Loucy (cell line): ENCODE measurements around the gene HIC1.
A peak's percentile ranks its signal among the peaks of the same experiment; 100 is the strongest.

Experiments
- H2AFZ ChIP-seq: fragments of 200-600 bp; sonication (generic); 2 replicates; pipeline ENCODE4 v1.6.0; 2016; ENCODE audit warnings: antibody characterized with exemption, mild to moderate bottlenecking, low read length, moderate library complexity
- H3F3A ChIP-seq: fragments of 200-600 bp; 2 replicates; pipeline ENCODE4 v1.6.0; 2016; ENCODE audit warnings: antibody characterized with exemption, low read depth, mild to moderate bottlenecking
- H3K27me3 ChIP-seq: fragments of 200-600 bp; sonication (generic); 2 replicates; pipeline ENCODE4 v1.6.1; 2014; ENCODE audit warnings: low read length, mild to moderate bottlenecking; ENCODE audit not compliant: insufficient read depth, poor library complexity, severe bottlenecking
- H3K36me3 ChIP-seq: fragments of 200-600 bp; sonication (generic); 2 replicates; pipeline ENCODE4 v1.6.1; 2016; ENCODE audit warnings: low read length; ENCODE audit not compliant: insufficient read depth
- H3K4me1 ChIP-seq: fragments of 200-600 bp; sonication (generic); 2 replicates; pipeline ENCODE4 v1.5.1; 2014; ENCODE audit warnings: low read length, mild to moderate bottlenecking; ENCODE audit not compliant: insufficient read depth, poor library complexity, severe bottlenecking
- H3K4me2 ChIP-seq: fragments of 200-600 bp; sonication (generic); 2 replicates; pipeline ENCODE4 v1.6.0; 2014; ENCODE audit warnings: antibody characterized with exemption, low read length, low read depth, mild to moderate bottlenecking; ENCODE audit not compliant: poor library complexity, severe bottlenecking
- H3K4me3 ChIP-seq: fragments of 200-600 bp; sonication (generic); 2 replicates; pipeline ENCODE4 v1.5.1; 2014; ENCODE audit warnings: low read length, mild to moderate bottlenecking, mixed read lengths; ENCODE audit not compliant: poor library complexity, severe bottlenecking
- H3K79me2 ChIP-seq: fragments of 200-600 bp; sonication (generic); 2 replicates; pipeline ENCODE4 v1.6.1; 2014; ENCODE audit warnings: low read length; ENCODE audit not compliant: insufficient read depth
- H3K9ac ChIP-seq: fragments of 200-600 bp; sonication (generic); 2 replicates; pipeline ENCODE4 v1.6.0; 2014; ENCODE audit warnings: mild to moderate bottlenecking, low read depth, low read length, moderate library complexity; ENCODE audit not compliant: poor library complexity, severe bottlenecking
- H3K9me2 ChIP-seq: fragments of 200-600 bp; sonication (generic); replicated peaks from 2 replicates; pipeline ENCODE4 v1.6.1; 2016; ENCODE audit warnings: low read depth, low read length, mixed read lengths
- H3K9me3 ChIP-seq: fragments of 200-600 bp; sonication (generic); 2 replicates; pipeline ENCODE4 v1.6.1; 2014; ENCODE audit warnings: mild to moderate bottlenecking, antibody characterized with exemption, low read length, low read depth; ENCODE audit not compliant: insufficient read depth
- H4K20me1 ChIP-seq: fragments of 200-600 bp; sonication (generic); 2 replicates; pipeline ENCODE4 v1.6.0; 2014; ENCODE audit warnings: antibody characterized with exemption, low read length, mild to moderate bottlenecking; ENCODE audit not compliant: insufficient read depth, poor library complexity, severe bottlenecking
- CTCF ChIP-seq: fragments of 200-600 bp; sonication (generic); conservative IDR thresholded peaks from 2 replicates; pipeline ENCODE4 v1.5.1; 2014; ENCODE audit warnings: mild to moderate bottlenecking, antibody characterized with exemption, low read length
- EZH2phosphoT487 ChIP-seq: fragments of 200-600 bp; IDR thresholded peaks from 2 replicates; pipeline ENCODE4 v1.6.1; 2018; ENCODE audit warnings: antibody characterized with exemption, mild to moderate bottlenecking, moderate library complexity, borderline replicate concordance

The HIC1 gene

GRCh38 chr17:2020721-2021120 lies 34.2 kb upstream of the HIC1 start:
- H2AFZ ChIP-seq, result peak overlapping the region; percentile 61; the same call in 1 of the 2 replicates
- peak overlapping the region; percentile 62 for H3K9ac ChIP-seq
- no peaks in the 10 kb centered on the region for H3F3A ChIP-seq
- peaks cover 15% of the 10 kb centered on the region for H3K27me3 ChIP-seq
- H3K4me1 ChIP-seq, result peaks cover 35% of the 10 kb centered on the region
- no peaks in the 10 kb centered on the region; the same call in 1 of the 2 replicates for H3K79me2 ChIP-seq
- no peaks in the 10 kb centered on the region for H3K36me3 ChIP-seq
- H4K20me1 ChIP-seq, result no peaks in the 10 kb centered on the region
- TF ChIP-seq CTCF (no peak), EZH2phosphoT487 (no peak)
- no peaks in the 10 kb centered on the region for H3K9me3 ChIP-seq
- peak overlapping the region; percentile 64 for H3K4me2 ChIP-seq
- peak overlapping the region; percentile 53 for H3K4me3 ChIP-seq
- no peaks in the 10 kb centered on the region for H3K9me2 ChIP-seq

DNA sequence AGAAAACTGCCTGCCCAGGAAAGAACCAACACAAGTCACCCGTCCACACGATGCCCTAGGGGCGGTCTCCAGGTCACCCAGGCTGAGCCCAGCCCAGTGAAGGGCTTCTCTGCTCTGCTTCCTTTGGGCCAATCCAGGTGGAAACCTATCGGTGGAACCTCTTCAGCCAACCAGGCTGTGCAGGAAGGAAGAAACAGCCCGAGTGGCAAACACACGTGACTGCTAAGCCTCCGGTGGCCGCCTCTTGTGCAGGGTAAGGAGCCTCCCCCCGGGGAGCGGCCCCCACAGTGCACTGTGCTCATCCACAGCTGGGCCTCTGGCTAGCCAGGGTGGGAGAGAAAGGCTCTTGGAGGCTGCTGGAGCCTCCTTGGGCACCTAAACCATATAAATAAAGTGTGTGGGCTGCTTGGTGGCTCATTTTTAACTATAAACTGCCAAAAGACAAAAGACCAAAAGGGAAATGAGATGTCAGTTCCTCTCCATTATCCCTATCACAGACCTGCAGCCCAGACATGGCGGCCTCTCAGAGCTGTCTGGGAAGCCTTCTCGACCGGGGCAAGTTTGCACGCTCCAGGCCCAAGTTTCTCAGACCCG lies 32.2 kb upstream of the HIC1 start:
- peak overlapping the region; percentile 64; the same call in 1 of the 2 replicates for H2AFZ ChIP-seq
- H3K4me3 ChIP-seq, result peak overlapping the region; percentile 65
- peak overlapping the region; percentile 67 for H3K4me2 ChIP-seq
- no peaks in the 10 kb centered on the region; the same call in 1 of the 2 replicates for H3K79me2 ChIP-seq
- peak overlapping the region; percentile 56 for H3K9ac ChIP-seq
- H3K36me3 ChIP-seq, result no peaks in the 10 kb centered on the region
- no peak for TF ChIP-seq CTCF
- no peak for TF ChIP-seq EZH2phosphoT487
- peaks cover 18% of the 10 kb centered on the region for H3K27me3 ChIP-seq
- peaks cover 35% of the 10 kb centered on the region for H3K4me1 ChIP-seq
- H3F3A ChIP-seq, result no peaks in the 10 kb centered on the region
- no peaks in the 10 kb centered on the region for H3K9me2 ChIP-seq
- no peaks in the 10 kb centered on the region for H4K20me1 ChIP-seq
- H3K9me3 ChIP-seq, result no peaks in the 10 kb centered on the region

DNA sequence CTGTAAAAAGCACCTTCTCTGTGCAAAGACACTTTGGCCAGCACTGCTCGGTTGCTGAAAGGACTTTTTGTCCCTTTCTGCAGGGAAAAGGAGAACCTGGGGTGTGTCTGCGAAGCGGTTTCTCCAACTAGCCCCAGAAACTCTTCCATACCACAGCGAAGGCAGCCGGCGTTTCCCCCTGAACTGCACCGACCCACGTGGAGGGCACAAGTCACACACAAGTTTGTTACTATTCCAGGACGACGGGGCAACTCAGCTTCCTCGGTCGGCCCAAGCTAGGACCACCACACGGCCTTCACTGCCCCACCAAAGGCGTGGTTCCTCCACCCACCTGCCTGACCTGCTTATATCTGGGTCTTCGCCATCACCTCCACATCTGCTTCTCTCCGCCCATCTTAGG lies 31.6 kb upstream of the HIC1 start:
- H3K4me3 ChIP-seq, result peak overlapping the region; percentile 65
- H3K9me3 ChIP-seq, result no peaks in the 10 kb centered on the region
- no peaks in the 10 kb centered on the region for H3K9me2 ChIP-seq
- no peaks in the 10 kb centered on the region for H3F3A ChIP-seq
- no peaks in the 10 kb centered on the region; the same call in 1 of the 2 replicates for H3K79me2 ChIP-seq
- TF ChIP-seq CTCF (no peak), EZH2phosphoT487 (no peak)
- no peaks in the 10 kb centered on the region for H4K20me1 ChIP-seq
- peaks cover 18% of the 10 kb centered on the region for H3K27me3 ChIP-seq
- H3K36me3 ChIP-seq, result no peaks in the 10 kb centered on the region
- peak overlapping the region; percentile 67 for H3K4me2 ChIP-seq
- 0 out of 2 replicates have a peak overlapping the region, but pooled peaks have one; percentile 64 for H2AFZ ChIP-seq
- peak overlapping the region; percentile 56 for H3K9ac ChIP-seq
- peaks cover 35% of the 10 kb centered on the region for H3K4me1 ChIP-seq
